Naive B cell (primary cell): ENCODE results near the gene TTC22. TPM values are rescaled to one million over a fixed set of nuclear protein-coding genes. Genes with fewer than 3 reads are reported as not detected.
A peak's percentile ranks its signal among the peaks of the same experiment; 100 is the strongest.

Source experiments
- ATAC-seq, 2 donors: fragments of 150-1000 bp; cut with Tn5 transposase; 2 replicates each; pipeline ENCODE4 v1.10.0; 2021; ENCODE audit warnings: low read depth in 2 of 2, mild to moderate bottlenecking in 2 of 2, moderate library complexity in 2 of 2
- DNase-seq: peaks from one replicate; pipeline ENCODE4 v3.0.0; 2022
- H3K27ac Mint-ChIP-seq, 6 donors: one replicate each; pipeline ENCODE4 v1.8.0; 2020 to 2022; ENCODE audit warnings: mild to moderate bottlenecking in 6 of 6, mixed read lengths in 6 of 6, moderate library complexity in 5 of 6, inconsistent platforms in 2 of 6
- H3K27me3 Mint-ChIP-seq, 3 donors: one replicate each; pipeline ENCODE4 v1.8.0; 2021 to 2022; ENCODE audit warnings: mixed read lengths in 3 of 3, mild to moderate bottlenecking in 1 of 3
- H3K36me3 Mint-ChIP-seq, 2 donors: one replicate each; pipeline ENCODE4 v1.8.0; 2020 to 2022; ENCODE audit warnings: mixed read lengths in 2 of 2, inconsistent platforms in 1 of 2, mild to moderate bottlenecking in 1 of 2
- H3K4me1 Mint-ChIP-seq, 3 donors: one replicate each; pipeline ENCODE4 v1.8.0; 2020 to 2022; ENCODE audit warnings: mixed read lengths in 3 of 3, inconsistent platforms in 1 of 3, mild to moderate bottlenecking in 1 of 3, moderate library complexity in 1 of 3
- H3K4me3 Mint-ChIP-seq, 8 donors: one replicate each; pipeline ENCODE4 v1.8.0; 2020 to 2022; ENCODE audit warnings: mild to moderate bottlenecking in 8 of 8, mixed read lengths in 8 of 8, moderate library complexity in 8 of 8, inconsistent platforms in 2 of 8
- H3K9me3 Mint-ChIP-seq, 7 donors: one replicate each; pipeline ENCODE4 v1.8.0; 2020 to 2022; ENCODE audit warnings: mixed read lengths in 7 of 7, mild to moderate bottlenecking in 5 of 7, inconsistent platforms in 2 of 7, moderate library complexity in 1 of 7
- polyA plus RNA-seq, 6 donors: library from polyadenylated mRNA; unstranded; fragments of 300-500 nt; fragmentation: Illumina TruSeq; gene quantifications; one replicate each; pipeline ENCODE4 v1.2.3, GENCODE V29; 2021; ENCODE audit warnings: low read depth in 6 of 6

Gene TTC22
- polyA plus RNA-seq, 6 donors from 2014 or later: 0.41 to 2.0 (median 1.1) TPM; not detected in 1

DNA sequence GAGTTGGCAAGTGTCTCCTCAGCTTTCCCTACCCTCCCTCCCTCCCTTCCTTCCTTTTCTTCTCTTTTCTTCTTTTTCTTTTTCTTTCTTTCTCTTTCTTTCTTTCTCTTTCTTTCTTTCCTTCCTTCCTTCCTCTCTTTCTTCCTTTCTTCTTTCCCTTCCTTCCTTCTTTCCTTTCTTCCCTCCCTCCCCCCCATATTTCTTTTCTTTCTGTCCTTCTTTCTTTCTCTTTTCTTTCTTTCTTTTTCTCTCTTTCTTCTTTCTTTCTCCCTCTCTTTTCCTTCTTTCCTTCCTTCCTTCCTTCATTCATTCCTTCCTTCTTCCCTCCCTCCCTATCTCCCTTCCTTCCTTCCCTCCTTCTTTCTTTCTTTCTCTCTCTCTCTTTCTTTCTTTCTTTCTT is 18.6 kb upstream of the TTC22 start:
- Mint-ChIP-seq H3K27ac (peak overlapping the region in 1 of 6 donors; percentile 32), H3K4me1 (no peaks in the 10 kb centered on the region), H3K27me3 (peaks cover 7 to 35% (median 18%) of the 10 kb centered on the region in 3 donors), H3K4me3 (no peak overlapping the region), H3K36me3 (peaks cover 5 to 20% of the 10 kb centered on the region in 2 donors), H3K9me3 (peaks cover 8 to 26% (median 22%) of the 10 kb centered on the region in 7 donors)
- DNase-seq (no peak), ATAC-seq (no peak)

DNA sequence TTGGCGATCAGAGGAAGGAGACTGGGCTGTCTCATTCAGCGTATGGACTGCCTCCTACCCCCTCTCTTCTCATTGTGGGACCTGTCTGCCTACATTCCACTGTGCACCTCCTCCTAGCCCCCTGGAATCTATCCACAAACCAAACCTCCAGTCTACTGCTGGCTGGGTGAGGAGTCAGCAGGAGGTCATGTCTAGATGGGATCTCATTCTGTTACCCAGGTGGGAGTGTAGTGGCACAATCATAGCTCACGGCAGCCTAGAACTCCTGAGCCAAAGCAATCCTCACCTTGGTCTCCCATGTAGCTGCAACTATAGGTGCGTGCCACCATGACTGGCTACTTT is 18.0 kb upstream of the TTC22 start:
- Mint-ChIP-seq H3K4me1 (no peaks in the 10 kb centered on the region), H3K36me3 (peaks cover 5 to 20% of the 10 kb centered on the region in 2 donors), H3K27ac (peak overlapping the region in 1 of 6 donors; percentile 43), H3K4me3 (no peak overlapping the region), H3K9me3 (peaks cover 8 to 20% (median 17%) of the 10 kb centered on the region in 7 donors), H3K27me3 (peaks cover 7 to 35% (median 18%) of the 10 kb centered on the region in 3 donors)
- DNase-seq (no peak), ATAC-seq (no peak)

DNA sequence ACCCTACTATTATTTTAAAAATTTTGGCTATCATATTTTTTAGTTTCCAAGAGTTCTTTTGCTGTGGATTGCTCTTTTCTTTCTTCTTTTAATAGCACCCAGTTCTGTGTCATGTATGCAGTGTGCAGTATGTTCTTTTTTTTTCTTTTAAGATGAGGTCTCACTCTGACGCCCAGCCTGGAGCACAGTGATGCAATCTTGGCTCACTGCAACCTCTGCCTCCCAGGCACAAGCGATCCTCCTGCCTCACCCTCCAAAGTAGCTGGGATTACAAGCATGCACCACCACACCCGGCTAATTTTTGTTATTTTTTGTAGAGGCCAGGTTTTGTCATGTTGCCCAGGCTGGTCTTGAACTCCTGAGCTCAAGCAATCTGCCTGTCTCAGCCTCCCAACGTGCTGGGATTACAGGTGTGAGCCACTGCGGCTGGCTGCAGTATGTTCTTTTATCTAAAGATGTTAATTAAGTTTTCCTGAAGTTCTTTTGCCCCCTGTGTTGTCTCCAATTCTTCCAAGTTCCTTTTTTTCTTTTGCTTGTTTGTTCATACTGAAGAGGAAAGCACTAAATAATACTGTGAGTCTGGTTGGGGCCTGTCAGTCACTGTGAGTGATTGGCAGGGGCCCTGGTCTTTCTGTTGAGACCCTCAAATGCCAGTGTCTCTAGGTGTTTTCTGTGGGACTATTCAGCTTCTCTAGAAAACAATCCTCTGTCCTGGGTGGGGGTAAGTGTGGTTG is 17.5 kb upstream of the TTC22 start:
- no peak overlapping the region for H3K4me3 Mint-ChIP-seq
- peaks cover 5 to 31% (median 18%) of the 10 kb centered on the region in 3 donors for H3K27me3 Mint-ChIP-seq
- ATAC-seq (no peak), DNase-seq (no peak)
- H3K4me1 Mint-ChIP-seq: no peaks in the 10 kb centered on the region
- peaks cover 4 to 16% (median 13%) of the 10 kb centered on the region in 7 donors for H3K9me3 Mint-ChIP-seq
- peaks cover 5 to 17% of the 10 kb centered on the region in 2 donors for H3K36me3 Mint-ChIP-seq
- H3K27ac Mint-ChIP-seq: peak overlapping the region in 1 of 6 donors; percentile 43

DNA sequence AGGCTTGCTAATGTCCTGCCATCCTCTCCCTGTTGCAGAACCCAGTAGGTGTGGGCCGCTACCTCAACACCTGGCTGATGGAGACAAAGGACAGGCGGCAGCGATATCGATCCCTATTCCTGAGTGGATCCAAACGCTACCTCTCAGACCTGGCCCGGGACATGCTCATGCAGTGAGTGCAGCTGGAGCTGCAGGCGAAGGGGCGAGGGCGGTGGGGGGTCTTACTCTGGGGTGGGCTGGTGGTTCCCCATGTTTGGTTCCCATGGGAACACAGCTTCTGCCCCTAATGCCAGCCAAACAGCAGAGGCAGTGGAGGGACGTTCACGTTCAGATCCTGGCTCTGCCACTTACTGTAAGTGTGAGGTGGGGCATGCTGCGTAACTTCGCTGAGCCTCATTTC is 15.8 kb upstream of the TTC22 start:
- no peak overlapping the region for H3K4me3 Mint-ChIP-seq
- peaks cover 0 to 2% (median 0%) of the 10 kb centered on the region in 7 donors for H3K9me3 Mint-ChIP-seq
- peak overlapping the region in 1 of 6 donors; percentile 51 for H3K27ac Mint-ChIP-seq

DNA sequence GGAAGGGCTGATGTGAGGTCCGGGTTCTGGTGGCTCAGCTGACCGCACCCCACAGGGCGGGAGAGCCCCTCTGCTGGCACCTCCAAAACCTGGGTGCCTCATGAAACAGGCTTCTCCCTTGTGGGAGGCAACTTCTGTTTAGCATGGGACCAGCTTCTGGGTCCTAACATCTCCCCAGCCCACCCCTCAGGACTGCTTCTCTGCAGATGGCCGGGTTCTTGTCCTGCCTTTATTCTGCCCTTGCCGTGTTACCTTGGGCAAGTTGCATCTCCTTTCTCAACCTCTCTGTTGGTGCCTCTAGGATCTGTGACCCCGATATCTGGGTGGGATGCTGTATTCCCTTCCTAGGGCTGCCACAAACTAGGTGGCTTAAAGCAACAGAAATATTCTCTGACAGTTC is 15.0 kb upstream of the TTC22 start:
- H3K4me3 Mint-ChIP-seq: no peak overlapping the region
- peaks cover 4 to 16% (median 12%) of the 10 kb centered on the region in 3 donors for H3K27me3 Mint-ChIP-seq
- no peaks in the 10 kb centered on the region for H3K4me1 Mint-ChIP-seq
- peak overlapping the region in 1 of 6 donors; percentile 47 for H3K27ac Mint-ChIP-seq
- ATAC-seq (no peak), DNase-seq (no peak)
- no peaks in the 10 kb centered on the region for H3K9me3 Mint-ChIP-seq
- no peaks in the 10 kb centered on the region for H3K36me3 Mint-ChIP-seq

More for the DNA sequence above, 15.8 kb upstream of the TTC22 start:
- no peak for ATAC-seq
- Mint-ChIP-seq H3K4me1 (no peaks in the 10 kb centered on the region), H3K36me3 (peaks cover 0 to under 1% of the 10 kb centered on the region in 2 donors), H3K27me3 (peaks cover 4 to 16% (median 9%) of the 10 kb centered on the region in 3 donors)
- no peak for DNase-seq

DNA sequence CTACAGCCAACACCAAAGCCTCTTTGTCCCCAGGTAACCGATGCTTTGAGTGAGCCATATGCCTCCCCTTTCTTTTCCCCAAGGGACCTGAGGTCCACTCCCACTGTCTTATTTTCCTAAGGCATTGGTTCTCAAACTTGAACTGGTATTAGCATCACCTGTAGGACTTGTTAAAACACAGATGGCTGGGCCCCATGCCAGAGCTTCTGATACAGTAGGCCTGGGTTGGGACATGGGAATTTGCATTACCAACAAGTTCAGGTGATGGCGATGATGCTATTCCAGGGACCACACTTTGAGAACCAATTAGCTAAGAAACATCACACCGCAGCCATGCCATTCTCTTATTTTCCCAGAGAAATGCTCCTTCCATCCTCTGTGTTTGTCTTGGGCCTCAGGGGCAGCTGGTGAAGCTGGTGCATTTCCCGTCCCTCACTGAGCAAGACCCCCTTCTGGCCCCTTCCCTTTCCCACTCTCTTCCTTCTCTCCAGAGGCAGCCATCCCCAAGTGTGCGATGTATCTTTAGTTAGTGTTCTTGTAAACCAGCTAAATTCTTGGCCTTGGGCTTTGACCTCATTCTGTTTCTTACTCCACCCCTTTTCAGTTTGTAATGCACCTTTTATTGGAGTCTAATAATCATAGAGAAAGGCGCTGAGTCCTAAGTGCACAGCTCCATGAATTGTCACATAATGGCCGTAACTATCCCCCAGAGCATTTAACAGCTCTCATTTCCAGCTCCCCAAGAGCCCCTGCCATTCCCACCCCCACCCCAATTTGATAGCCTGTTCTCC is 14.2 kb upstream of the TTC22 start:
- Mint-ChIP-seq H3K27ac (peak overlapping the region in 2 of 6 donors; percentile 69 to 78), H3K9me3 (no peaks in the 10 kb centered on the region), H3K4me3 (no peak overlapping the region), H3K36me3 (no peaks in the 10 kb centered on the region), H3K4me1 (no peaks in the 10 kb centered on the region), H3K27me3 (peaks cover 4 to 19% (median 15%) of the 10 kb centered on the region in 3 donors)
- ATAC-seq (no peak), DNase-seq (no peak)

DNA sequence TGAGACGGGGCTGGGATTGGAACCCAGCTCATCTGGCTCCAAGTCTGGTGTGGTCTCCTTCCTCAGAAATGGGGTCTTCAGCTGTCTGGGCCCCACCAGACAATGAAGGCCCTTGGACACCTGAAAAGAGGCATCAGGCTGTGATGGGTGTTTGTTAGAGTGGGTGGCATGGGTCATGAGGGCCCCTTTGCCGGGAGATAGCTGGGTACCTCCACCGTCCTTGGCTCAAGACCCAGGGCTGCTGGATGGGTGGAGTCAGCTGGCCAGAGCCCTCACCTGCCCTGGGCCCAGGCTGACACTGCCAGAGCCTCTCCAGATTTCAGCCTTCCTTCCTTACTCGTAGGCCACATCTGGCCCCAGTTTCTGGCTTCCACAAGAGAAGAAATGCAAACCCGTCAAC is 13.4 kb upstream of the TTC22 start:
- no peak for DNase-seq
- Mint-ChIP-seq H3K27ac (no peak overlapping the region), H3K27me3 (peaks cover 4 to 19% (median 15%) of the 10 kb centered on the region in 3 donors), H3K36me3 (no peaks in the 10 kb centered on the region), H3K4me1 (no peaks in the 10 kb centered on the region), H3K4me3 (no peak overlapping the region), H3K9me3 (no peaks in the 10 kb centered on the region)
- no peak for ATAC-seq

DNA sequence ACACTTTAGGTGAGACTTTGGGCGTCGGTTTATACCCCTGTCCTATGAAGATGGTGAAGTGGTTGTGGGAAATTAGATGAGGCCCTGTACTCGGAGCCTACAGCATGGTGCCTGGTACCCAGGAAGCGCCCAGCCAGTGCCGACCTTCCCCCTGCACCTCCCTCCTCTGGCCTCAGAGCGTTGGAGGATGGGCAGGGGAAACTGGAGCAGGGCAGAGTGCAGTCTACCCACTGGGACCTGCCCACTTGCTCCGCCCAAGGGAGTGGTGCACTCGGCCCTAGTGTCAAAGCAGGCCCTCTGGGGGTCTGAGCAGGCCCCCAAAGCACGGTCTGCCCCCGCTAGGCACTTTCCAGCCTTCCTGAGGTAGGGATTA is 13.0 kb upstream of the TTC22 start:
- no peak overlapping the region for H3K27ac Mint-ChIP-seq

DNA sequence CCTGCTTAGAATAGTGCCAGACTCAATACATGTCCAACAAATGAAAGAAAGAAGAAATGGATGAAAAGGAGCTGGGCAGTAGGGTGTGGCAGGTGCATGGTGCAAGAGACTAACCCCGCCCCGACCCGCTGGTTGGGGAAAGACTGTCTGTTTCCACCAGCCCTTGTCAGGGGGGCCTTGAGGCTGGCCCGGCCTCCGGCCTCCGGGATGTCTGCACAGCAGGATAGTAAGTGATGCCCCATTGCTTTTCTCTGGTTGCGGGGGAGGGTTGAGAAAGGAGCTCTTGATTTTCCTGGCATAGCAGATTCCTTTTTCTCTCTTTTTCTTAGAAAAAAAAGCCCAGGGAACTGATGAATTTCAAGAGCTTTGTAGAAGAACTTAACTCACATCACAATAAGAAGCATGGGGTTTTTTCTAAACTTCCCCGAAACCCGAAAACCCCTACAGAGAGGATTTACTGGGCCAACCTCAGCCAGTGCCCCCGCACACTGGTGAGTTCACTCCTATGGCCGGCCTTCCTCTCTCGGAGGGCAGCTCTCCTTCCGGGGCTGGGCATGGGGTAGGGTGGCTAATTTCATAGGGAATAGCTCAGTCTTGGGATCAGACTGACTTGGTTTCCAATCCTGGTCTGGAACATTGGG is 12.5 kb upstream of the TTC22 start:
- DNase-seq: no peak
- no peak for ATAC-seq
- Mint-ChIP-seq H3K27me3 (peaks cover 4 to 19% (median 15%) of the 10 kb centered on the region in 3 donors), H3K27ac (no peak overlapping the region), H3K36me3 (no peaks in the 10 kb centered on the region), H3K4me1 (no peaks in the 10 kb centered on the region), H3K4me3 (no peak overlapping the region), H3K9me3 (no peaks in the 10 kb centered on the region)

More for the DNA sequence above, 13.0 kb upstream of the TTC22 start:
- DNase-seq: no peak
- Mint-ChIP-seq H3K36me3 (no peaks in the 10 kb centered on the region), H3K4me3 (no peak overlapping the region), H3K4me1 (no peaks in the 10 kb centered on the region), H3K27me3 (peaks cover 4 to 19% (median 15%) of the 10 kb centered on the region in 3 donors), H3K9me3 (no peaks in the 10 kb centered on the region)
- no peak for ATAC-seq

DNA sequence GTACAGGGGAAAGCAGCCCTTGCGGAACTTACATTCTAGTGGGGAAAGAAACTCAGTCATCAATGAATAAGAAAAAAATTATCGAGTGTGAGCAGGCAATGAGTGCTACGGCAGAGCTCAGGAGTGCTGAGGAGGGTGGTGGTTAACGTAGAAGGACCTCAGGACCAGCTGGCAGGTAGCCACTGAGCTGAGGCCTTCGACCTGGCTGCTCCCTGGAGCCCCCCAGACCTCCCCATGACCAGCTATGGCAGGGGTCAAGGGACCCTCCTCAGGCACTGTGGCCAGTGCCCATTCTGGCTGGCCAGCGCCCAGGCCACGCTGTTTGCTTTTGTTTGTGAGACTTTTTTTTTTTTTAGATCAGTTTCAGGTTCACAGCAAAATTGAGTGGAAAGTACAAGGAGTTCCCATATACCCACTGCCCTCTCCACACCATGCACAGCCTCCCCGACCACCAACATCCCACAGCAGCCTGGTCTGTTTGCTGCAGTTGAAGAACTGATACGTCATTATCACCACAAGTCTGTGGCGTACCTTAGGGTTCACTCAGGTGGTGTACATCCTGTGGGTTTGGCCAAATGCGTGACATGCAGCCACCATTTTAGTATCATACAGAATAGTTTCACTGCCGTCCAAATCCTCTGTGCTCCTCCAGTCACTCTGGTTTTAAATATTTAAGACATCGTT is 11.8 kb upstream of the TTC22 start:
- no peaks in the 10 kb centered on the region for H3K36me3 Mint-ChIP-seq
- no peaks in the 10 kb centered on the region for H3K4me1 Mint-ChIP-seq
- H3K27me3 Mint-ChIP-seq: peaks cover 4 to 19% (median 15%) of the 10 kb centered on the region in 3 donors
- no peaks in the 10 kb centered on the region for H3K9me3 Mint-ChIP-seq
- no peak overlapping the region for H3K4me3 Mint-ChIP-seq
- H3K27ac Mint-ChIP-seq: peak overlapping the region in 1 of 6 donors; percentile 4
- DNase-seq: no peak
- no peak for ATAC-seq

DNA sequence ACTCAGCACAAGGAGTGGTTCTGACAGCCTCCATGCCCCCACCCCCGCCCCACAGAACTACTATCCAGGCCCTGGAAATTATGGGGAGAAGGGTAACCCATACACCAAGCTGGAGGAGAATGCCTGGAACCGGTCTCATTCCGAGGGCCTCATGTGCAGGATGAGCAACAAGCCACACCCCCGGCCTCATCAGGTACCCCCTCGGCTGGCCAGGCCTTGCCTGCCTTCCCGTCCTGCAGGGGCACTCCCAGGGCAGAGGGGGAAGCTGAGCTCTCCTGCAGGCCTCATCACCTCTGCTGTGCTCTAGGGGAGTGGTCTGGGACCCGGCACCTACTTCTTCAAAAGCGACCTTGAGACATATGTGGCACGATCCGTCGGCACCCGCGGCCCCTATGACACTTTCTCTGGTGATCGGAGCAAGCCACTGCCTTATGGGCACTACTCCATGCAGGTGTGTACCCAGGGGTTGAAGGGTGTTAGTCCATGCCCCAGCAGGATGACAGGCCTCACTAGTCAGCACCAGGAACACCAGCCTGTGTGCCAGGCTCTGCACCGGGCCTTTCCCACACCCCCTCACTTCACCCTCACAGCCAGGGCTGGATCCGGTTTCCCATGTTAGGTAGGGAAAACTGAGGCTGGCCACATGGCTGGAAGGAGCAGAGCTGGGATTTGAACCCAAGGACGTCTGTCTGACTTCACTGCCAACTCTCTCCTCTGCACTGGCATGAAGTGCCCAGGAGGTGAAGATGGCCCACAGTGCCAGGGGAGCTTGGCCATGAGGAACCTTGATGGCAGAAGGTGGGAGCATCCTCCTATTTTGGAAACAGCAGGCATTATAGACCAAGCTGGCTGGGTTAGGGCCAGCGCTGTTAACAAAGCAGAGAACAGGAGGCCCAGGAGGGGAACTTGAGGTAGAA is 10.9 kb upstream of the TTC22 start:
- Mint-ChIP-seq H3K36me3 (no peaks in the 10 kb centered on the region), H3K4me3 (no peak overlapping the region), H3K9me3 (no peaks in the 10 kb centered on the region), H3K27ac (no peak overlapping the region), H3K27me3 (peaks cover 4 to 19% (median 15%) of the 10 kb centered on the region in 3 donors), H3K4me1 (no peaks in the 10 kb centered on the region)
- ATAC-seq: no peak
- DNase-seq: no peak

DNA sequence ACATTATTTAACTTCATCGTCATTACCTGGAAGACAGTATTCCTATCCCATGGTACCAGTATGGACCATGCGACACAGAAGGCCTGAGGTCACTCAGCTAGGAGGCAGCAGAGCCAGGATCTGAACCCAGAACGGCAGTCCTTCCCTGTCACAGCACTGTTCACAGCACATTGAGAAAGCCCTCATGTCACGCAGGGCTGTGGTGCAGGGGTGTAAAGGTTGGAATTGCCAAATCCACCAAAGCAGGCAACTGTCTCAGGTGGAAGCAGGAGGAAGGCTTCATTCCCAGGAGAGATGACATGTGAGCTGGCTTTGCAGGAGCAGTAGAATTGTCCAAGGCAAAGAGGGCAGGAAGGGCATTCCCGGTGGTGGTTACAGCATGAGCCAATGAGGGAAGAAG is 9.9 kb upstream of the TTC22 start:
- Mint-ChIP-seq H3K27ac (peak overlapping the region in 1 of 6 donors; percentile 72), H3K27me3 (peaks cover 4 to 19% (median 15%) of the 10 kb centered on the region in 3 donors), H3K4me3 (peak overlapping the region in 1 of 8 donors; percentile 44), H3K9me3 (no peaks in the 10 kb centered on the region), H3K4me1 (no peaks in the 10 kb centered on the region), H3K36me3 (no peaks in the 10 kb centered on the region)
- DNase-seq: no peak
- no peak for ATAC-seq
